GM23338 (cell line): ENCODE measurements around the gene TARS3. TPM values are rescaled to one million over a fixed set of nuclear protein-coding genes. Genes with fewer than 3 reads are reported as not detected.

Experiments used
- ATAC-seq: fragments of 200-7000 bp; cut with Tn5 transposase; 3 replicates; pipeline ENCODE4 v1.9.1; 2020
- DNase-seq: peaks from one replicate; pipeline ENCODE4 v3.0.0-alpha.2; 2015; ENCODE audit warnings: low spot score
- H2AFZ ChIP-seq: fragments of 200-600 bp; sonication (generic); 2 replicates; pipeline ENCODE4 v1.8.0; 2016; ENCODE audit warnings: antibody characterized with exemption, mild to moderate bottlenecking, moderate library complexity
- H3F3A ChIP-seq: fragments of 200-600 bp; sonication (generic); replicated peaks from 2 replicates; pipeline ENCODE4 v1.8.0; 2017; ENCODE audit warnings: antibody characterized with exemption, mixed run types, low read depth
- H3K27ac ChIP-seq: fragments of 200-600 bp; sonication (generic); 2 replicates; pipeline ENCODE4 v1.6.1; 2016; ENCODE audit warnings: low read depth
- H3K27me3 ChIP-seq: fragments of 200-600 bp; sonication (generic); 2 replicates; pipeline ENCODE4 v1.8.0; 2016; ENCODE audit warnings: mild to moderate bottlenecking, mixed run types, moderate library complexity; ENCODE audit not compliant: insufficient read depth
- H3K36me3 ChIP-seq: fragments of 200-600 bp; sonication (generic); 2 replicates; pipeline ENCODE4 v1.8.0; 2016; ENCODE audit warnings: mild to moderate bottlenecking; ENCODE audit not compliant: insufficient read depth
- H3K4me1 ChIP-seq: fragments of 200-600 bp; sonication (generic); 2 replicates; pipeline ENCODE4 v1.8.0; 2016; ENCODE audit warnings: mild to moderate bottlenecking, moderate library complexity; ENCODE audit not compliant: insufficient read depth
- H3K4me2 ChIP-seq: fragments of 200-600 bp; sonication (generic); 2 replicates; pipeline ENCODE4 v1.7.1; 2017; ENCODE audit warnings: mixed run types
- H3K4me3 ChIP-seq: fragments of 200-600 bp; sonication (generic); 2 replicates; pipeline ENCODE4 v1.6.1; 2016; ENCODE audit warnings: mixed run types
- H3K79me2 ChIP-seq: fragments of 200-600 bp; sonication (generic); replicated peaks from 2 replicates; pipeline ENCODE4 v1.8.0; 2017; ENCODE audit warnings: mild to moderate bottlenecking; ENCODE audit not compliant: insufficient read depth
- H3K9me2 ChIP-seq: fragments of 200-600 bp; sonication (generic); 2 replicates; pipeline ENCODE4 v1.8.0; 2017; ENCODE audit not compliant: insufficient read depth
- H4K20me1 ChIP-seq: fragments of 200-600 bp; sonication (generic); replicated peaks from 2 replicates; pipeline ENCODE4 v1.8.0; 2017; ENCODE audit warnings: mild to moderate bottlenecking; ENCODE audit not compliant: insufficient read depth
- H3K27ac Mint-ChIP-seq: 2 replicates; pipeline ENCODE4 v1.8.0; 2020; ENCODE audit warnings: inconsistent platforms, mild to moderate bottlenecking, moderate library complexity, mixed read lengths
- H3K27me3 Mint-ChIP-seq: 3 replicates; pipeline ENCODE4 v1.8.0; 2022; ENCODE audit warnings: low read depth, mild to moderate bottlenecking, moderate library complexity, mixed read lengths, inconsistent platforms; ENCODE audit not compliant: insufficient read depth, poor library complexity
- H3K36me3 Mint-ChIP-seq: 3 replicates; pipeline ENCODE4 v1.8.0; 2021; ENCODE audit warnings: low read depth, mild to moderate bottlenecking, inconsistent platforms, moderate library complexity, mixed read lengths
- H3K4me1 Mint-ChIP-seq: 3 replicates; pipeline ENCODE4 v1.8.0; 2020; ENCODE audit warnings: mild to moderate bottlenecking, inconsistent platforms, mixed read lengths
- H3K4me3 Mint-ChIP-seq: 3 replicates; pipeline ENCODE4 v1.8.0; 2021; ENCODE audit warnings: moderate library complexity, mild to moderate bottlenecking, inconsistent platforms, mixed read lengths
- H3K9me3 Mint-ChIP-seq: 3 replicates; pipeline ENCODE4 v1.8.0; 2020; ENCODE audit warnings: moderate library complexity, mild to moderate bottlenecking, inconsistent platforms, mixed read lengths
- CREB1 ChIP-seq: fragments of 250-450 bp; sonication (Bioruptor Pico); IDR thresholded peaks from 2 replicates; pipeline ENCODE4 v1.5.0; 2020; ENCODE audit warnings: low read depth, mild to moderate bottlenecking, moderate library complexity
- EZH2 ChIP-seq: fragments of 200-600 bp; sonication (generic); IDR thresholded peaks from one replicate; pipeline ENCODE4 v1.8.0; 2017; ENCODE audit warnings: antibody characterized with exemption, mild to moderate bottlenecking, low read depth; ENCODE audit not compliant: unreplicated experiment
- EZH2phosphoT487 ChIP-seq: fragments of 200-600 bp; sonication (generic); IDR thresholded peaks from one replicate; pipeline ENCODE4 v1.8.1; 2018; ENCODE audit warnings: antibody characterized with exemption; ENCODE audit not compliant: unreplicated experiment
- JUNB ChIP-seq: IDR thresholded peaks from one replicate; pipeline ENCODE4 v1.6.1; 2016; ENCODE audit warnings: antibody characterized with exemption; ENCODE audit not compliant: unreplicated experiment
- NANOG ChIP-seq: IDR thresholded peaks from 2 replicates; pipeline ENCODE4 v1.6.1; 2016; ENCODE audit warnings: antibody characterized with exemption, borderline replicate concordance
- POLR2AphosphoS5 ChIP-seq: IDR thresholded peaks from 2 replicates; pipeline ENCODE4 v1.6.1; 2016; ENCODE audit warnings: antibody characterized with exemption, low read depth
- STAT1 ChIP-seq: IDR thresholded peaks from one replicate; pipeline ENCODE4 v1.6.1; 2016; ENCODE audit warnings: antibody characterized with exemption; ENCODE audit not compliant: unreplicated experiment
- ZNF114 ChIP-seq: fragments of 250-450 bp; sonication (Bioruptor Pico); IDR thresholded peaks from 2 replicates; pipeline ENCODE4 v1.5.0; 2020; ENCODE audit warnings: mild to moderate bottlenecking, moderate library complexity
- ZNF331 ChIP-seq: fragments of 250-450 bp; sonication (Bioruptor Pico); IDR thresholded peaks from 2 replicates; pipeline ENCODE4 v1.5.0; 2020; ENCODE audit warnings: low read depth, mild to moderate bottlenecking, moderate library complexity
- polyA plus RNA-seq: library from polyadenylated mRNA; unstranded; fragments of >200 nt; fragmentation: Nextera tagmentation; extraction: Ambion mirVana; gene quantifications from 2 replicates; pipeline ENCODE4 v1.2.1, GENCODE V29; 2016
- total RNA-seq: library from RNA; depleted of rRNA; stranded (reverse); fragments of >200 nt; shearing (Covaris generic); gene quantifications from 2 replicates; pipeline ENCODE4 v1.2.3, GENCODE V29; 2014
- TF ChIP-seq, protein P1 (sequence below): IDR thresholded peaks from one replicate; pipeline ENCODE4 v1.6.1; 2018; ENCODE audit warnings: antibody characterized with exemption; ENCODE audit not compliant: unreplicated experiment
- TF ChIP-seq, protein P2 (sequence below): IDR thresholded peaks from 2 replicates; pipeline ENCODE4 v1.6.1; 2016; ENCODE audit warnings: antibody characterized with exemption
- TF ChIP-seq, protein P3 (sequence below), 2 experiments: fragments of 200-600 bp in 1 of 2; sonication (generic) in 1 of 2; conservative IDR thresholded peaks; 2 replicates each; pipeline versions ENCODE4 v1.5.1 to v1.6.1; 2016 to 2017; ENCODE audit warnings: antibody characterized with exemption in 2 of 2, low read depth in 2 of 2, mild to moderate bottlenecking in 2 of 2, moderate library complexity in 1 of 2

TARS3 gene
- total and polyA plus RNA-seq, 2 experiments from 2014 or later, result 13.0 to 15.4 TPM

DNA sequence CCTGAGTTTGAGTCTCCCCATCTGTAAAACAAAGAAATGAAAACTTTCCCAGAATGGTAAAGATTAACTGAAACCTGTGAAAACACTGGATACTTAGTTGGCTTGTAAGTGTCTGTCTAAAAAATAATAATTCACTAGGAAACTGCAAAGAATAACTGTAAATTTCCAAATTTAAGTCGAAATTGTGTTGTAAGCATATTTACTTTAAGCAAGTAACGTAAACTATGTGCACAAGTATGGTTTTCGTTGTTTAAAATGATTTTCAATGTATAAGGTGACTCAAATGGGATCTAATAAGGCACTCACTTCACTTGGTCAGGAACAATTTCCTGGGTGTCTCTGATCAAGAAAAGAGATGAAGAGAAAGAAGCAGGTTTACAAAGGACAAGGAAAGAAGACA is 8.5 kb upstream of the TARS3 start (continued):
- TF ChIP-seq, protein P1, sequence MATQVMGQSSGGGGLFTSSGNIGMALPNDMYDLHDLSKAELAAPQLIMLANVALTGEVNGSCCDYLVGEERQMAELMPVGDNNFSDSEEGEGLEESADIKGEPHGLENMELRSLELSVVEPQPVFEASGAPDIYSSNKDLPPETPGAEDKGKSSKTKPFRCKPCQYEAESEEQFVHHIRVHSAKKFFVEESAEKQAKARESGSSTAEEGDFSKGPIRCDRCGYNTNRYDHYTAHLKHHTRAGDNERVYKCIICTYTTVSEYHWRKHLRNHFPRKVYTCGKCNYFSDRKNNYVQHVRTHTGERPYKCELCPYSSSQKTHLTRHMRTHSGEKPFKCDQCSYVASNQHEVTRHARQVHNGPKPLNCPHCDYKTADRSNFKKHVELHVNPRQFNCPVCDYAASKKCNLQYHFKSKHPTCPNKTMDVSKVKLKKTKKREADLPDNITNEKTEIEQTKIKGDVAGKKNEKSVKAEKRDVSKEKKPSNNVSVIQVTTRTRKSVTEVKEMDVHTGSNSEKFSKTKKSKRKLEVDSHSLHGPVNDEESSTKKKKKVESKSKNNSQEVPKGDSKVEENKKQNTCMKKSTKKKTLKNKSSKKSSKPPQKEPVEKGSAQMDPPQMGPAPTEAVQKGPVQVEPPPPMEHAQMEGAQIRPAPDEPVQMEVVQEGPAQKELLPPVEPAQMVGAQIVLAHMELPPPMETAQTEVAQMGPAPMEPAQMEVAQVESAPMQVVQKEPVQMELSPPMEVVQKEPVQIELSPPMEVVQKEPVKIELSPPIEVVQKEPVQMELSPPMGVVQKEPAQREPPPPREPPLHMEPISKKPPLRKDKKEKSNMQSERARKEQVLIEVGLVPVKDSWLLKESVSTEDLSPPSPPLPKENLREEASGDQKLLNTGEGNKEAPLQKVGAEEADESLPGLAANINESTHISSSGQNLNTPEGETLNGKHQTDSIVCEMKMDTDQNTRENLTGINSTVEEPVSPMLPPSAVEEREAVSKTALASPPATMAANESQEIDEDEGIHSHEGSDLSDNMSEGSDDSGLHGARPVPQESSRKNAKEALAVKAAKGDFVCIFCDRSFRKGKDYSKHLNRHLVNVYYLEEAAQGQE, result no peak
- TF ChIP-seq, protein P2, sequence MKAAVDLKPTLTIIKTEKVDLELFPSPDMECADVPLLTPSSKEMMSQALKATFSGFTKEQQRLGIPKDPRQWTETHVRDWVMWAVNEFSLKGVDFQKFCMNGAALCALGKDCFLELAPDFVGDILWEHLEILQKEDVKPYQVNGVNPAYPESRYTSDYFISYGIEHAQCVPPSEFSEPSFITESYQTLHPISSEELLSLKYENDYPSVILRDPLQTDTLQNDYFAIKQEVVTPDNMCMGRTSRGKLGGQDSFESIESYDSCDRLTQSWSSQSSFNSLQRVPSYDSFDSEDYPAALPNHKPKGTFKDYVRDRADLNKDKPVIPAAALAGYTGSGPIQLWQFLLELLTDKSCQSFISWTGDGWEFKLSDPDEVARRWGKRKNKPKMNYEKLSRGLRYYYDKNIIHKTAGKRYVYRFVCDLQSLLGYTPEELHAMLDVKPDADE, result no peak
- TF ChIP-seq JUNB (no peak), CREB1 (no peak), EZH2 (no peak)

DNA sequence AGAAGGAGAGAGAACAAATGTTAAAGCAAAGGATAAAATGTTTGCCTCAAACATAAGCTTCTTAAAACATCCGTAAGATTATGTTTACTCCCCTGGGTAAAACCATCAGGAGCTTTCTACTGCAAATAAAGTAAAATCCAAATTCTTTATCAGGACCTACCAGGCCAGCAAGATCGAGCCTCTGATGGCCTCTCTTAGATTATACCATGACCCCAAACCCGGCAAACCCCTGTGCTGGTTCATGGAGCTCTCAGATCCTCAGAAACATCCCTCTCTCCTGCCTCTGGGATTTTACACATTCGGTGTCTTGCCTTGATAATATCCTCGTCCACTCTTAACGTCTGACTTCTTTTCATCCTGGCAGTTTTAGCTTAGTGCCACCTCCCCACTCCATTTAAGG is 7.5 kb upstream of the TARS3 start:
- Histone ChIP-seq H3K9me2 (no peaks in the 10 kb centered on the region), H3K79me2 (no peaks in the 10 kb centered on the region), H3K4me3 (no peak overlapping the region), H2AFZ (no peak overlapping the region), H3K4me1 (no peaks in the 10 kb centered on the region), H4K20me1 (no peaks in the 10 kb centered on the region), H3K27me3 (no peaks in the 10 kb centered on the region), H3F3A (no peaks in the 10 kb centered on the region), H3K4me2 (no peak overlapping the region), H3K36me3 (no peaks in the 10 kb centered on the region), H3K27ac (no peak overlapping the region)
- no peaks in the 10 kb centered on the region for H3K9me3 Mint-ChIP-seq
- ATAC-seq, result no peak
- H3K36me3 Mint-ChIP-seq, result no peaks in the 10 kb centered on the region
- DNase-seq, result no peak
- peaks cover 1% of the 10 kb centered on the region for H3K27me3 Mint-ChIP-seq
- no peak for TF ChIP-seq JUNB
- TF ChIP-seq POLR2AphosphoS5, result no peak
- no peak for TF ChIP-seq ZNF331 (CRISPR knock-in tag)
- no peak for TF ChIP-seq STAT1
- no peak for TF ChIP-seq EZH2phosphoT487
- no peak for TF ChIP-seq CREB1
- TF ChIP-seq, protein P2, result no peak
- no peak for TF ChIP-seq EZH2
- TF ChIP-seq ZNF114 (CRISPR knock-in tag), result no peak
- TF ChIP-seq, protein P1, result no peak
- TF ChIP-seq, protein P3, sequence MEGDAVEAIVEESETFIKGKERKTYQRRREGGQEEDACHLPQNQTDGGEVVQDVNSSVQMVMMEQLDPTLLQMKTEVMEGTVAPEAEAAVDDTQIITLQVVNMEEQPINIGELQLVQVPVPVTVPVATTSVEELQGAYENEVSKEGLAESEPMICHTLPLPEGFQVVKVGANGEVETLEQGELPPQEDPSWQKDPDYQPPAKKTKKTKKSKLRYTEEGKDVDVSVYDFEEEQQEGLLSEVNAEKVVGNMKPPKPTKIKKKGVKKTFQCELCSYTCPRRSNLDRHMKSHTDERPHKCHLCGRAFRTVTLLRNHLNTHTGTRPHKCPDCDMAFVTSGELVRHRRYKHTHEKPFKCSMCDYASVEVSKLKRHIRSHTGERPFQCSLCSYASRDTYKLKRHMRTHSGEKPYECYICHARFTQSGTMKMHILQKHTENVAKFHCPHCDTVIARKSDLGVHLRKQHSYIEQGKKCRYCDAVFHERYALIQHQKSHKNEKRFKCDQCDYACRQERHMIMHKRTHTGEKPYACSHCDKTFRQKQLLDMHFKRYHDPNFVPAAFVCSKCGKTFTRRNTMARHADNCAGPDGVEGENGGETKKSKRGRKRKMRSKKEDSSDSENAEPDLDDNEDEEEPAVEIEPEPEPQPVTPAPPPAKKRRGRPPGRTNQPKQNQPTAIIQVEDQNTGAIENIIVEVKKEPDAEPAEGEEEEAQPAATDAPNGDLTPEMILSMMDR (conservative IDR thresholded peaks at IDR 0.05; ENCODE audit: low read depth in 2 of 2), result no peak
- TF ChIP-seq NANOG, result no peak
- H3K27ac Mint-ChIP-seq, result no peak overlapping the region
- H3K4me1 Mint-ChIP-seq, result no peaks in the 10 kb centered on the region
- no peak overlapping the region for H3K4me3 Mint-ChIP-seq
